HK-2 (cell line): ENCODE data around the gene ZDHHC6.
"Not testable (repeated sequence)": the region's sequence is repeated elsewhere in the genome, so short reads cannot be mapped to it uniquely, and the experiment has no call there.

Experiments used
- DNase-seq: peaks from one replicate; pipeline ENCODE4 v3.0.0-alpha.2; 2018; ENCODE audit not compliant: unreplicated experiment

ZDHHC6 gene, protein sequence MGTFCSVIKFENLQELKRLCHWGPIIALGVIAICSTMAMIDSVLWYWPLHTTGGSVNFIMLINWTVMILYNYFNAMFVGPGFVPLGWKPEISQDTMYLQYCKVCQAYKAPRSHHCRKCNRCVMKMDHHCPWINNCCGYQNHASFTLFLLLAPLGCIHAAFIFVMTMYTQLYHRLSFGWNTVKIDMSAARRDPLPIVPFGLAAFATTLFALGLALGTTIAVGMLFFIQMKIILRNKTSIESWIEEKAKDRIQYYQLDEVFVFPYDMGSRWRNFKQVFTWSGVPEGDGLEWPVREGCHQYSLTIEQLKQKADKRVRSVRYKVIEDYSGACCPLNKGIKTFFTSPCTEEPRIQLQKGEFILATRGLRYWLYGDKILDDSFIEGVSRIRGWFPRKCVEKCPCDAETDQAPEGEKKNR

GRCh38 chr10:112446855-112447619 lies at the start of gene ZDHHC6, which contains the start of gene VTI1A:
TSS of gene ZDHHC6 (minus strand) at chr10:112446914. CDS start at chr10:112445436, 1,478 bp downstream.
TSS of gene VTI1A (plus strand) at chr10:112447215. CDS start at chr10:112447374, 159 bp downstream.
- DNase-seq, result peak; percentile 90

GRCh38 chr10:112492736-112493135 lies 46.0 kb upstream of the ZDHHC6 start:
- DNase-seq, result no peak

DNA sequence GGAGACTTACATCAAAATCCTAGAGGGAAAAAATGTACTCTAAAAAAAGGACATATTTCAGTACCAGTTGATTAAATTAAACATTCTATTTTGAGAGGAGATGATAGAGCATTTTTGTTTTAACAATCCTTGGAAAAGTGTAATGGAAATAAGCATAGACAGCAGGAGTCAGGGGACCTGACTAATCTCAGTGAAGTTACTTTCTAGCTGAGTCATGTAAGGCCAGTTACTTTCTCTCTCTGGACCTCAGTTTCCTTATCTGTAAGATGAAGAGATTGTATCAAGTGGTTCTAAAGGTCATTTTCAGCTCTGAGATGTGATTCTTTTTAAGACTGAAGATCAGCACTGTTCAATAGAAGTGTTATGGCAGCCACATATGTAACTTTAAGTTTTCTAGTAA lies 44.4 kb upstream of the ZDHHC6 start:
- no peak for DNase-seq

GRCh38 chr10:112490545-112490944 lies 43.8 kb upstream of the ZDHHC6 start:
- DNase-seq, result no peak

DNA sequence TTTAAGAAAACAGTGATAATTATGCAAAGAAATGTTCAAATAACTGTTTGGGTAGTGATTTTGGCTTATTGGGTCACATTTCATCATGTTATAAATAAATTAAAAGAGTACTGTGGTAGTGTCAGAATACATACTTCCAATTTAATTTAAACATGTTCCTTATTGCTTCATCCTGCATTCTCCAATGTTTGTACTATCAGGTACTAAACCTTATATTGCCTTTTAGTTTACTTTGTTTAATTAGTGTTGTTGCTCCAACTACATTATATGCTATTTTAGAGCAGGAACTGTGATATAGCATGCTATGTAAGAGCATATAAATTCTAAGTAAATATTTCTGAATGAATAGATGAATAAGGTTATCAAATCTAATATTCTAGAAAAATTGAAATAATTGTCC lies 41.2 kb upstream of the ZDHHC6 start:
- no peak for DNase-seq

DNA sequence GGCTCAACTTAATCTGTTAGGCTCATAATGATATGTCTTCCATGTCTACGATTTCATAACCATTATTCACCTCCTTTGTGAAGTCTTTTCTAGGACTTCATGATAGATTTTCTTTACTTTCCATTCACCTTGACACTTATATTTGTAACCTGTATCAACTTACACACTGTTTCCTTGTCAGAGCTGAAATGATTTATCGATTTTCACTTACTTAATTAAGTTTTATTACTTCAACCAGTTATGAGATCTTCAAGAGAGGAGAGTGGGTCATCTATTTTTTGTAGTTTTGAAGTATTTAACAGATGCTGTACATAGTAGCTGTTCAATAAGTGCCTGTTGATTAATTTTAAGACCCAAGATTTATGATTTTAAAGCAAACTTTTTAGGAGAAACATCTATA lies 37.7 kb upstream of the ZDHHC6 start:
- no peak for DNase-seq

GRCh38 chr10:112481602-112482001 lies 34.9 kb upstream of the ZDHHC6 start:
- no peak for DNase-seq

DNA sequence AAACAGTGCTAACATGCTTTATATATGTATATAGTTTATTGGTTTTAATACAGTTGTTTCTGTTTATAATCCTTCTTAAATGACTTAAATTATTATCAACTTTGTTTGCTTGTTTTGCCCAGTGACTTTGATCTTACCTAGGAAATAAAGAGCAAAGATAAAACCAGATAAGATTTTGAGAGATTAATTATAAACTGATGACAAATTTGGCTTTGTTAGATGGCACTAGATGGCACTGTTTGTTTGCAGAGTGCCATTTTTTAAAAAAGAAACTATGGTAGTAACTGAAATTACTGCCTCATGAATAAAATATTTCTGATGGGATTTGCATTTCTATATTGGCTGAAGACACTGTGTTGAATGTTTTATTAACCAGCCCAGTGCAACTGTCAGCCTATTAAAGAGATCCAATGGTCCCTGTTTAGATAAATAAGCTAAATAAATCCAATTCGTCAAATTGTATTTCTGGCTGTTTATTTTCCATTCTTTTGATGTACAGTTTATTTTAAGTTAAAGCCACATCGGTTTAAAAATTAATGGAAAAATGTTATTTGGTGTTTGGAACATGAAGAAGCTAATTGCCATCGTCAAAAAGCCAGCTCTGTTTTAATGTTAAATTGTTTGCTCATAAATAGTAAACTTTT lies 29.0 kb upstream of the ZDHHC6 start:
- DNase-seq, result no peak

DNA sequence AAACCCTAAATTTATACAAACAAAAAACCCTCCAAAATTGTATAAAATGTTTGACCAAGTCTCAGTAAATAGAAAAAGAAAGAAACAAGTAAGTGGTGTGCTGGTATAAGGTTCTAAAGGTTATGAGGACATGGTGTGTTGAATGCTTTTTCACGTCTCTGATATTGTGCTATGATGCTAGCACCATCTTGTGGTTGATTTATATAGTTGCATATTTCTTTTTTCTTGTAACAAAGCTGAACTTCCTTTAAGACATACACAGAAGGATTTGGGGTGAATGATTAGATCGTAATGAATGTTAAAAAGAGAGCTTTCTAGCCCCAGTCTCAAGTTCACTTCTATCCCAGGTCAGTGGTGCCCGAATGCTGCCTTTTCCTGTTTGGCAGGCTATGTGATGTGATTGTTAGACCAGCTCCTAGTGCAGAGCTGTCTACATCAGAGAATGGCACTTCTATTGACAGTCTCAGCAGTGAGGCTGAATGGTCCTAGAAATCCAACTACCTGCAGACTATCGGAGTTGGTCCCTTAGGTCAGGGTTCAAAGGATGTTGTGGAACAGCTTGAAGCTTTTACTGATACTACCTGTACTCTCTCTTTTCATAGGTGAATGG lies 25.3 kb upstream of the ZDHHC6 start:
- peak; percentile 11 for DNase-seq

DNA sequence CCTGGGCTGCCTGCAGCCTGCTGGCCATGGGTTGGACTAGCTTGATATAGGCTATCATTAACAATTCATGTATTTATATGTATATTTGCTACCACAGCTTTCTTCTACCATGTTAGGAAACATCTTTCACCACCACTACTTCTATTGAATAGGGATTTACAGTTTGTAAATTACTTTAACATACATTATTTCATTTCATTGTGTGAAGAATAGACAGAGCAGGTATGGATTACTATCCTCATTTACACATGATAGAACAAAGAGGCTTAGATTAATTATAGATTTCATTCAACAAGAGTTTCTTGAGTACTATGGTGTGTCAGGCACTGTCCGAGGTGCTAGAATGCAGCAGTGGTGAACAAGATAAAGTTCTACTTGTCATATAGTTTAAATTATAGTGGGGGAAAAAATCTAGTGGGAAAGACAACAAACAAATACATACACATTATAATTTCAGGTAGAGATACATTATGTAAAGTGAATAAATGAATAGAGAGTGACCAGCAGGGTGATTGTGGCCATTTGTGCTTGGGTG lies 20.9 kb upstream of the ZDHHC6 start:
- no peak for DNase-seq

- DNase-seq, result no peak
Observed at GRCh38 chr10:112466802-112467201, 20.1 kb upstream of the ZDHHC6 start.

GRCh38 chr10:112465299-112465883 lies 18.7 kb upstream of the ZDHHC6 start:
- no peak for DNase-seq

GRCh38 chr10:112464074-112464473 lies 17.4 kb upstream of the ZDHHC6 start:
- DNase-seq, result not testable (repeated sequence)

- peak; percentile 29 for DNase-seq
Observed at GRCh38 chr10:112461029-112461887, 14.5 kb upstream of the ZDHHC6 start.

- no peak for DNase-seq
Observed at GRCh38 chr10:112460366-112460765, 13.7 kb upstream of the ZDHHC6 start.

DNA sequence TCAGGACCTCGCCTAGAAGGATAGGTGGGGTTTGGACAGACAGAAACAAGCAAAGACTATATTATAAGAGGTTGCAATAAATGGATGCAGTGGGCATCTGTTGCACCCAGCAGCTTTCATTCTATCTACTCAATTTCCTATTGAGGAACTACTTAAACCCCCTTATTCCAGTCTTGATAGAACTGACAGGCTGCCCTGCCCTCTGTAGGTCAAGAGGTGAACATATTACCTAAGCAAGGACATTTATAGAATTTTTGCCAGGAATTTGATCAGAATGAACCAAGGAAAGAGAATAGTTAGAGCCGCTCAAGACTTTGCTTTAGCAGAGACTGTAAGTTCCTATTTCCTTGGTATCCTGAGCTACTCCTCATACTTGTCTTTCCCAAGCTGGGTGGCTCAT lies 9.8 kb upstream of the ZDHHC6 start:
- no peak for DNase-seq

GRCh38 chr10:112454910-112455779 lies 8.4 kb upstream of the ZDHHC6 start:
- no peak for DNase-seq

DNA sequence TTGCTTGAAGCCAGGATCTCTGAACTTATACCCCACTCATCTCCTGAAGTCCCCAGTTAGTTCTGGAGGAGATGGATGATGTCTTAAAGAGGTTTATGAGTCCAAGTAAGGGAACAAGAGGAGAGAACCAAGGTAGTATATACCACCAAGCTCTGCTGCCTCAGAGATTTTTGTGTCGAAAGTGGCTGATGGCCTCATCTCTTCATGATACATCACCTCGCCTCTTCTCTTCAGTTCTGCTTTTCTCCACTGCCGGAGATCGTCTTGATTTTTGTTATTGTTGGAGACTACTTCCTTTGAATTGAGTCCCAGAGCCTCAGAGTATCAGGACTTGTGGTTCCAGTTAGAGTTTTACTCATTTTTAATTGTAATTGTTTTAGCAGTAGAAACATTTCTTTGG lies 2.2 kb upstream of the ZDHHC6 start:
- DNase-seq, result no peak

DNA sequence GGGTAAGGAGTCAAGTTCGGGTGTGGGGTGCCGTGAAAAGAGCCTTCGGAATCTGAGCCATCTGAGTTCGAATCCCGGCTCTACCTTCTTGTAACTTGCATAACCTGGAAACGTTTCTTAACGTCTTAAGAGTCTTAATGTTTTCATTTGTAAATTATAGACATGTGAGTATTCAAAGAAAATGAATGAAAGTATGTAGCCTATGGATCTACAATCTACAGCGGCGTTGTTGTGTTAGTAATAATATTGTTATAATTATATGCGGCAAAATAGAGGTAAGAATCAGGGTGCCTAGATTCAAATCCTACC lies 860 bp upstream of the ZDHHC6 start:
- no peak for DNase-seq
